ENCODE measurements around the gene OPCML.
"Not testable (repeated sequence)": the region's sequence is repeated elsewhere in the genome, so short reads cannot be mapped to it uniquely, and the experiment has no call there.

Gene OPCML

GRCh38 chr11:132370114-132370513 lies 1162.2 kb downstream of the OPCML start:
- not testable (repeated sequence) for DNase-seq

GRCh38 chr11:132367293-132367692 lies 1165.0 kb downstream of the OPCML start:
- DNase-seq, result no peak

DNA sequence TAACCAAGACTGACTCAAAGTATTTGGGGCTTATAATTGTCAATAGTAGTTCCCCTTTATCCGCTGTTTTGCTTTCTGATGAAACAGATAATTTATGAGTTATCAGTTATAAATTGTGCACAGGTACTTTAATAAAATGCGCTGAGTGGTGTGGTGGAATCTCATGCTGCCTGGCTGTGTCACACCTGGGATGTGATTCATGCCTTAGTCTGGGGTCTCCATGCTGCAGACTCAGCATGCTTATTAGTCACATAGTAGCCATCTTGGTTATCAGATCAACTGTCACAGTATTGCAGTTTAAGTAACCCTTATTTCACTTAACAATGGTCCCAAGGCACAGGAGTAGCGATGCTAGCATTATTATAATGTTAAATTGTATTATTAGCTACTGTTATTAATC lies 1166.7 kb downstream of the OPCML start:
- no peak for DNase-seq

Data from bone marrow (tissue), 2 donors.